ENCODE results near the gene MAP2K5. TPM values are rescaled to one million over a fixed set of nuclear protein-coding genes. Genes with fewer than 3 reads are reported as not detected.

MAP2K5 gene
- total RNA-seq, 1 donor from 2014 or later: 30.7 TPM

GRCh38 chr15:67743558-67743957 lies 201.1 kb downstream of the MAP2K5 start:
- no peak overlapping the region for H3K27ac Mint-ChIP-seq

GRCh38 chr15:67744331-67745072 lies 202.0 kb downstream of the MAP2K5 start:
- Mint-ChIP-seq H3K4me1 (ENCODE audit: low read depth) (peaks cover 19% of the 10 kb centered on the region), H3K27me3 (no peaks in the 10 kb centered on the region), H3K36me3 (ENCODE audit: insufficient read depth) (peaks cover 2% of the 10 kb centered on the region), H3K27ac (no peak overlapping the region), H3K4me3 (ENCODE audit: low read depth) (no peak overlapping the region), H3K9me3 (ENCODE audit: low read depth) (no peaks in the 10 kb centered on the region)
- no peak for TF ChIP-seq CTCF (IDR thresholded peaks at IDR 0.05; ENCODE audit: unreplicated experiment)
- DNase-seq (ENCODE audit: low spot score, unreplicated experiment): no peak

More at GRCh38 chr15:67743558-67743957, 201.1 kb downstream of the MAP2K5 start:
- DNase-seq (ENCODE audit: low spot score, unreplicated experiment): no peak
- no peak overlapping the region for H3K4me3 Mint-ChIP-seq (ENCODE audit: low read depth)
- H3K36me3 Mint-ChIP-seq (ENCODE audit: insufficient read depth): peaks cover 2% of the 10 kb centered on the region
- H3K4me1 Mint-ChIP-seq (ENCODE audit: low read depth): peaks cover 15% of the 10 kb centered on the region
- no peaks in the 10 kb centered on the region for H3K9me3 Mint-ChIP-seq (ENCODE audit: low read depth)
- H3K27me3 Mint-ChIP-seq: no peaks in the 10 kb centered on the region
- no peak for TF ChIP-seq CTCF (IDR thresholded peaks at IDR 0.05; ENCODE audit: unreplicated experiment)

GRCh38 chr15:67745073-67746006 lies 202.8 kb downstream of the MAP2K5 start:
- no peaks in the 10 kb centered on the region for H3K9me3 Mint-ChIP-seq (ENCODE audit: low read depth)
- no peak overlapping the region for H3K4me3 Mint-ChIP-seq (ENCODE audit: low read depth)
- H3K4me1 Mint-ChIP-seq (ENCODE audit: low read depth): peaks cover 19% of the 10 kb centered on the region
- no peak for TF ChIP-seq CTCF (IDR thresholded peaks at IDR 0.05; ENCODE audit: unreplicated experiment)
- no peaks in the 10 kb centered on the region for H3K27me3 Mint-ChIP-seq
- H3K27ac Mint-ChIP-seq: no peak overlapping the region
- peaks cover 2% of the 10 kb centered on the region for H3K36me3 Mint-ChIP-seq (ENCODE audit: insufficient read depth)
- no peak for DNase-seq (ENCODE audit: low spot score, unreplicated experiment)

DNA sequence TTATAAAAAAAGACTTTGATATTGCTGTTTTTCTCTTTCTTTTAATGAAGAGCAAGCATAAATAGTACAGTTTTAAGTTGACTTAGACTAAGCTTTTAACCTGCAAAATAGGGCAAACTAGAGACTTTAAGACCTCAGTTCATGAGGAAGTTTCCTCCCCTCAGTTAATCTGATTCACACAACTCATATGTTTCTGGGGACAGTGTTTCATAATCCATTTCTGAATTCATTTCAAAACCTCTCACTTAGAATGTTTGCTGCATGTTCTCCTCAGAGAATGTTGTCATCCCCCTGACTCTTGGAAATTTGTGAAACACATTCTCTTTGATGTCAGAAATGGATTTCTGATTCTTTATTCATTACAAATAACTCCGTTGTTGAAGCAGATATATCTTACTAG lies 203.5 kb downstream of the MAP2K5 start:
- no peak for TF ChIP-seq CTCF (IDR thresholded peaks at IDR 0.05; ENCODE audit: unreplicated experiment)
- peaks cover 19% of the 10 kb centered on the region for H3K4me1 Mint-ChIP-seq (ENCODE audit: low read depth)
- H3K4me3 Mint-ChIP-seq (ENCODE audit: low read depth): no peak overlapping the region
- peak overlapping the region; percentile 21 for H3K27ac Mint-ChIP-seq
- peaks cover 2% of the 10 kb centered on the region for H3K36me3 Mint-ChIP-seq (ENCODE audit: insufficient read depth)
- H3K27me3 Mint-ChIP-seq: no peaks in the 10 kb centered on the region
- DNase-seq (ENCODE audit: low spot score, unreplicated experiment): no peak
- no peaks in the 10 kb centered on the region for H3K9me3 Mint-ChIP-seq (ENCODE audit: low read depth)

DNA sequence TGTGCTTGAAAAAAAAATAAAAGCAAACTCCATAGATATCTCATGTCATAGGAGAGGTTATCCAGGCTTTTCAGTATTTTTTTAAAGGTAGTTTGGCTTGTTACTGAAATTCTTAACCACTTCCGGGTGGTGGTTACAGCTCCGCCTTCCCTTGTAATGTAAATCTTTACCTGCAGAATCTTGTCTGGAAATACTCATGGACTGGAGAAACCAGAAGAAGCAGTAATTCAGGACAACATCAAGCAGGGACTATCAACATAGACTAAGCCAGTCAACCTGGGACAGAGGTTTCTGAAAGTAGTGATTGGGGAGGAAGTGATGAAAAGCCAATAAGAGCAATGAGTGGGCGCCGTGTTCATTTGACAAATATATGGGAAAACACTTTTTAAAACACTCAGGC lies 203.9 kb downstream of the MAP2K5 start:
- Mint-ChIP-seq H3K36me3 (ENCODE audit: insufficient read depth) (peaks cover 1% of the 10 kb centered on the region), H3K4me3 (ENCODE audit: low read depth) (no peak overlapping the region), H3K27me3 (no peaks in the 10 kb centered on the region), H3K27ac (no peak overlapping the region), H3K4me1 (ENCODE audit: low read depth) (peaks cover 19% of the 10 kb centered on the region), H3K9me3 (ENCODE audit: low read depth) (no peaks in the 10 kb centered on the region)
- no peak for DNase-seq (ENCODE audit: low spot score, unreplicated experiment)
- no peak for TF ChIP-seq CTCF (IDR thresholded peaks at IDR 0.05; ENCODE audit: unreplicated experiment)
